HCT116 (cell line): ENCODE measurements around the gene ARHGAP10. TPM values are rescaled to one million over a fixed set of nuclear protein-coding genes. Genes with fewer than 3 reads are reported as not detected.

Source experiments
- ATAC-seq: fragments of 200-7000 bp; cut with Tn5 transposase; 2 replicates; pipeline ENCODE4 v1.9.1; 2020; ENCODE audit warnings: mild to moderate bottlenecking, moderate library complexity
- BruUV-seq: library from RNA; stranded (reverse); fragments of 400-500 nt; replicated peaks from 2 replicates; lab custom pipeline; 2021; lab: Mats Ljungman, UMichigan
- CTCF ChIA-PET: fragments of 300-600 bp; sonication (Branson Sonifier 250); formaldehyde crosslinking; loops from one replicate; lab custom pipeline; 2021; ENCODE audit warnings: antibody characterized with exemption; lab: Charles Lee
- POLR2A ChIA-PET: fragments of 300-600, 350-600 bp; sonication (Branson Sonifier 250); formaldehyde crosslinking; loops from one replicate; lab custom pipeline; 2021; ENCODE audit warnings: antibody characterized with exemption; lab: Charles Lee
- RAD21 ChIA-PET, 2 experiments: fragments of 300-600 bp; sonication (Branson Sonifier 250); formaldehyde crosslinking; loops; one replicate each; lab custom pipeline; 2023; ENCODE audit warnings: low total read pairs in 2 of 2; ENCODE audit not compliant: uncharacterized antibody in 2 of 2, unreplicated experiment in 2 of 2, low non-redundant PET in 1 of 2; lab: Charles Lee
- DNase-seq: peaks from one replicate; pipeline ENCODE4 v3.0.0-alpha.2; 2010; ENCODE audit warnings: low read depth, low spot score
- H2AFZ ChIP-seq: fragments of 200-600 bp; shearing (Covaris generic), sonication (generic); 2 replicates; pipeline ENCODE4 v1.6.1; 2017; ENCODE audit warnings: low read depth, mixed run types, mixed read lengths, antibody characterized with exemption, low read length; ENCODE audit not compliant: poor library complexity, severe bottlenecking
- H3K27ac ChIP-seq: 2 replicates; pipeline ENCODE4 v1.5.1; 2012; ENCODE audit warnings: low read depth, low read length
- H3K27me3 ChIP-seq: fragments of 200-600 bp; sonication (generic); 2 replicates; pipeline ENCODE4 v1.6.1; 2016; ENCODE audit warnings: mixed run types, low read length, mixed read lengths; ENCODE audit not compliant: insufficient read depth
- H3K36me3 ChIP-seq, 2 experiments: fragments of 200-500 bp in 1 of 2; fragments of 200-600 bp in 1 of 2; sonication (Bioruptor generic) in 1 of 2; sonication (generic) in 1 of 2; 2 replicates each; pipeline versions ENCODE4 v1.5.1 to v1.6.1; 2014 to 2016; ENCODE audit warnings: low read length in 2 of 2, inconsistent platforms in 1 of 2, mixed read lengths in 1 of 2, mixed run types in 1 of 2; ENCODE audit not compliant: insufficient read depth in 2 of 2, control insufficient read depth in 1 of 2
- H3K4me1 ChIP-seq, 2 experiments: fragments of 200-600 bp in 1 of 2; sonication (generic) in 1 of 2; 2 replicates each; pipeline versions ENCODE4 v1.5.1 to v1.6.1; 2012 to 2017; ENCODE audit warnings: low read length in 2 of 2, inconsistent platforms in 1 of 2, mild to moderate bottlenecking in 1 of 2, mixed read lengths in 1 of 2, mixed run types in 1 of 2, moderate library complexity in 1 of 2; ENCODE audit not compliant: insufficient read depth in 2 of 2, control insufficient read depth in 1 of 2
- H3K4me2 ChIP-seq: fragments of 200-600 bp; sonication (generic); 2 replicates; pipeline ENCODE4 v1.6.1; 2017; ENCODE audit warnings: mixed run types, low read length, mixed read lengths
- H3K4me3 ChIP-seq, 2 experiments: fragments of 200-600 bp in 1 of 2; sonication (generic) in 1 of 2; replicated peaks in 1 of 2; 2 replicates each; pipeline ENCODE4 v1.5.1; 2011 to 2016; ENCODE audit warnings: low read length in 2 of 2, control low read depth in 1 of 2, low read depth in 1 of 2, mild to moderate bottlenecking in 1 of 2, mixed read lengths in 1 of 2, mixed run types in 1 of 2
- H3K79me2 ChIP-seq: fragments of 200-600 bp; sonication (generic); 2 replicates; pipeline ENCODE4 v1.6.1; 2017; ENCODE audit warnings: mild to moderate bottlenecking, mixed run types, low read length, moderate library complexity, mixed read lengths; ENCODE audit not compliant: insufficient read depth
- H3K9ac ChIP-seq: fragments of 200-600 bp; sonication (generic); 2 replicates; pipeline ENCODE4 v1.6.1; 2016; ENCODE audit warnings: low read length, mixed read lengths
- H3K9me2 ChIP-seq: fragments of 200-600 bp; sonication (generic), shearing (Covaris generic); 2 replicates; pipeline ENCODE4 v1.6.1; 2017; ENCODE audit warnings: mixed run types, mild to moderate bottlenecking, moderate library complexity; ENCODE audit not compliant: insufficient read depth
- H3K9me3 ChIP-seq, 2 experiments: fragments of 200-500 bp in 1 of 2; fragments of 200-600 bp in 1 of 2; sonication (Bioruptor generic) in 1 of 2; sonication (generic) in 1 of 2; 2 replicates each; pipeline ENCODE4 v1.6.1; 2014 to 2017; ENCODE audit warnings: low read length in 2 of 2, mixed read lengths in 2 of 2, inconsistent platforms in 1 of 2, low read depth in 1 of 2, mild to moderate bottlenecking in 1 of 2, mixed run types in 1 of 2, moderate library complexity in 1 of 2; ENCODE audit not compliant: control insufficient read depth in 1 of 2, insufficient read depth in 1 of 2
- H4K20me1 ChIP-seq: fragments of 200-600 bp; sonication (generic), shearing (Covaris generic); 2 replicates; pipeline ENCODE4 v1.6.1; 2017; ENCODE audit warnings: mixed run types, mild to moderate bottlenecking, moderate library complexity; ENCODE audit not compliant: insufficient read depth
- CBX3 ChIP-seq: IDR thresholded peaks from 2 replicates; pipeline ENCODE4 v1.6.1; 2012; ENCODE audit warnings: low read depth
- EZH2phosphoT487 ChIP-seq: fragments of 200-600 bp; IDR thresholded peaks from 2 replicates; pipeline ENCODE4 v1.6.1; 2018; ENCODE audit warnings: antibody characterized with exemption, borderline replicate concordance
- FOSL1 ChIP-seq: IDR thresholded peaks from 2 replicates; pipeline ENCODE4 v1.6.1; 2012; ENCODE audit warnings: low read depth
- POLR2AphosphoS5 ChIP-seq: IDR thresholded peaks from 2 replicates; pipeline ENCODE4 v1.6.1; 2011; ENCODE audit warnings: mild to moderate bottlenecking, low read depth, low read length, moderate library complexity
- REST ChIP-seq: IDR thresholded peaks from 2 replicates; pipeline ENCODE4 v1.6.1; 2012; ENCODE audit warnings: low read depth
- SIN3A ChIP-seq: IDR thresholded peaks from 2 replicates; pipeline ENCODE4 v1.6.1; 2012; ENCODE audit warnings: low read depth
- SRF ChIP-seq: IDR thresholded peaks from 2 replicates; pipeline ENCODE4 v1.6.1; 2012; ENCODE audit warnings: low read depth
- YY1 ChIP-seq: IDR thresholded peaks from 2 replicates; pipeline ENCODE4 v1.6.1; 2011; ENCODE audit warnings: low read length, low read depth, moderate library complexity, mild to moderate bottlenecking; ENCODE audit not compliant: insufficient replicate concordance; ENCODE audit errors: extremely low read depth
- ZBTB33 ChIP-seq: IDR thresholded peaks from 2 replicates; pipeline ENCODE4 v1.6.1; 2011; ENCODE audit warnings: mild to moderate bottlenecking, low read length, moderate library complexity; ENCODE audit not compliant: insufficient replicate concordance; ENCODE audit errors: extremely low read depth
- intact Hi-C: fragments of 100-400 bp; cut with micrococcal nuclease; formaldehyde crosslinking; loops from 2 replicates; pipeline ENCODE4 v1.10.0; 2022
- total RNA-seq: library from RNA; stranded (reverse); gene quantifications from one replicate; pipeline ENCODE4 v1.2.1, GENCODE V29; 2021; ENCODE audit not compliant: unreplicated experiment

The ARHGAP10 gene
- total RNA-seq, 1 experiment from 2014 or later: 24.7 TPM

GRCh38 chr4:148089624-148090023 is 357.7 kb downstream of the ARHGAP10 start:
- POLR2A ChIA-PET: no interaction called here
- Histone ChIP-seq H3K27me3 (no peaks in the 10 kb centered on the region), H3K4me3 (no peak overlapping the region), H3K79me2 (no peaks in the 10 kb centered on the region), H3K9me2 (no peaks in the 10 kb centered on the region), H3K36me3 (no peaks in the 10 kb centered on the region), H3K9ac (no peak overlapping the region), H3K4me1 (peaks cover 3 to 9% of the 10 kb centered on the region in 2 experiments; a peak in 2 of 4 replicates), H3K4me2 (no peak overlapping the region), H2AFZ (no peak overlapping the region), H3K27ac (no peak overlapping the region), H4K20me1 (no peaks in the 10 kb centered on the region), H3K9me3 (no peaks in the 10 kb centered on the region)
- ATAC-seq (no peak; the same call in 1 of the 2 replicates), DNase-seq (no peak)
- no peak for TF ChIP-seq POLR2AphosphoS5
- TF ChIP-seq YY1: no peak
- TF ChIP-seq REST: no peak
- TF ChIP-seq FOSL1: no peak
- TF ChIP-seq EZH2phosphoT487: no peak
- TF ChIP-seq CBX3: no peak
- no peak for TF ChIP-seq ZBTB33
- no peak for TF ChIP-seq SRF
- no peak for TF ChIP-seq SIN3A
- CTCF ChIA-PET: no interaction called here
- BruUV-seq: no TSS peak
- intact Hi-C loops: no loop called here
- RAD21 ChIA-PET: no interaction called here
